K562 (cell line): ENCODE measurements around the gene HAS3. TPM values are rescaled to one million over a fixed set of nuclear protein-coding genes. Genes with fewer than 3 reads are reported as not detected.
A peak's percentile ranks its signal among the peaks of the same experiment; 100 is the strongest.

Experiments used
- ARID4B ChIP-seq: sonication (generic); formaldehyde crosslinking; IDR thresholded peaks from 2 replicates; pipeline ENCODE4 v1.8.0; 2022; ENCODE audit warnings: mild to moderate bottlenecking, missing genetic modification reagents
- KDM2B ChIP-seq: fragments of 250-450 bp; sonication (Bioruptor Pico); IDR thresholded peaks from 2 replicates; pipeline ENCODE4 v1.8.0; 2021; ENCODE audit warnings: mild to moderate bottlenecking, moderate library complexity
- NFRKB ChIP-seq: fragments of 450-650 bp; IDR thresholded peaks from 2 replicates; pipeline ENCODE4 v1.6.1; 2016; ENCODE audit warnings: low read depth
- PKNOX1 ChIP-seq: fragments of 450-650 bp; IDR thresholded peaks from 2 replicates; pipeline ENCODE4 v1.6.1; 2016
- RBBP5 ChIP-seq: fragments of 200-600 bp; sonication (generic); IDR thresholded peaks from 2 replicates; pipeline ENCODE4 v1.6.1; 2012; ENCODE audit warnings: borderline replicate concordance, mild to moderate bottlenecking, low read length, control low read depth, inconsistent platforms; ENCODE audit not compliant: insufficient read depth, poor library complexity, severe bottlenecking
- RBM39 ChIP-seq: fragments of 200-400 bp; formaldehyde crosslinking; optimal IDR thresholded peaks from 2 replicates; pipeline ENCODE3; 2018; ENCODE audit warnings: low read depth, low read length
- SNAPC5 ChIP-seq: fragments of 250-450 bp; sonication (Bioruptor Pico); IDR thresholded peaks from 2 replicates; pipeline ENCODE4 v1.8.0; 2021; ENCODE audit warnings: moderate library complexity, mild to moderate bottlenecking, inconsistent platforms
- THAP12 ChIP-seq: fragments of 250-450 bp; sonication (Bioruptor Pico); IDR thresholded peaks from 2 replicates; pipeline ENCODE4 v1.9.0; 2021; ENCODE audit warnings: mild to moderate bottlenecking, inconsistent platforms
- YY1 ChIP-seq, 3 experiments: IDR thresholded peaks; 2 replicates each; pipeline ENCODE4 v1.6.1; 2011; ENCODE audit warnings: low read length in 2 of 3, mild to moderate bottlenecking in 2 of 3, moderate library complexity in 2 of 3, borderline replicate concordance in 1 of 3, control low read depth in 1 of 3, low read depth in 1 of 3; ENCODE audit not compliant: insufficient read depth in 3 of 3, insufficient replicate concordance in 2 of 3, control insufficient read depth in 1 of 3, insufficient read length in 1 of 3; ENCODE audit errors: extremely low read depth in 1 of 3
- ZBTB26 ChIP-seq: fragments of 450-650 bp; formaldehyde crosslinking; IDR thresholded peaks from 2 replicates; pipeline ENCODE4 v1.4.0; 2022; ENCODE audit warnings: missing genetic modification characterization
- ZMIZ1 ChIP-seq, 2 experiments: fragments of 150-350 bp in 1 of 2; IDR thresholded peaks; 2 replicates each; pipeline ENCODE4 v1.6.1; 2012 to 2016; ENCODE audit warnings: low read depth in 2 of 2, low read length in 2 of 2, mild to moderate bottlenecking in 1 of 2, moderate library complexity in 1 of 2
- ZNF24 ChIP-seq: fragments of 450-650 bp; IDR thresholded peaks from 2 replicates; pipeline ENCODE4 v1.6.1; 2016
- polyA plus RNA-seq, 8 experiments: library from polyadenylated mRNA; depleted of rRNA in 4 of 8; stranded (reverse) in 5 of 8; unstranded in 3 of 8; fragments of >200 nt; fragmentation: Nextera tagmentation in 2 of 8; fragmentation: Illumina TruSeq in 1 of 8; extraction: Ambion mirVana in 2 of 8; extraction: Trizol in 1 of 8; gene quantifications; 2 replicates each; pipeline versions ENCODE4 v1.2.1 to v1.2.3, GENCODE V29; 2011 to 2014; ENCODE audit warnings: inconsistent platforms in 1 of 8, missing spikeins in 1 of 8
- total RNA-seq, 7 experiments: library from RNA; depleted of rRNA in 6 of 7; stranded (reverse); fragments of >200 nt in 6 of 7; fragmentation: Illumina TruSeq in 2 of 7; extraction: Trizol in 2 of 7; gene quantifications; 2 replicates each; pipeline versions ENCODE4 v1.2.1 to v1.2.3, GENCODE V29; 2011 to 2021; ENCODE audit warnings: low replicate concordance in 1 of 7

The HAS3 gene
- total and polyA plus RNA-seq, 9 of the 15 experiments (the other 6 are each of a cell fraction or from before 2014, with no cell fraction given): 0.04 to 0.33 (median 0.13) TPM; not detected in 1

GRCh38 chr16:69131839-69132423 is 26.5 kb downstream of the HAS3 start (continued):
- TF ChIP-seq THAP12 (CRISPR knock-in tag) (0 out of 2 replicates have a peak, but pooled peaks have one; percentile 56), ARID4B (CRISPR knock-in tag) (no peak), KDM2B (CRISPR knock-in tag) (no peak), RBBP5 (no peak), PKNOX1 (no peak), ZNF24 (no peak), YY1 (IDR thresholded peaks at IDR 0.05; ENCODE audit: borderline replicate concordance in 1 of 3, control insufficient read depth in 1 of 3, extremely low read depth in 1 of 3, insufficient read depth in 3 of 3, insufficient read length in 1 of 3, insufficient replicate concordance in 2 of 3, low read depth in 1 of 3, low read length in 2 of 3) (no peak), NFRKB (peak; percentile 89), SNAPC5 (no peak), ZBTB26 (CRISPR knock-in tag) (peak; percentile 89), ZMIZ1 (IDR thresholded peaks at IDR 0.05; ENCODE audit: low read depth in 2 of 2, low read length in 2 of 2) (0 out of 4 replicates have a peak, but pooled peaks of 1 of the 2 experiments have one; percentile 32), RBM39 (peak; percentile 35)
